ENCODE data around the gene HARBI1.

DNA sequence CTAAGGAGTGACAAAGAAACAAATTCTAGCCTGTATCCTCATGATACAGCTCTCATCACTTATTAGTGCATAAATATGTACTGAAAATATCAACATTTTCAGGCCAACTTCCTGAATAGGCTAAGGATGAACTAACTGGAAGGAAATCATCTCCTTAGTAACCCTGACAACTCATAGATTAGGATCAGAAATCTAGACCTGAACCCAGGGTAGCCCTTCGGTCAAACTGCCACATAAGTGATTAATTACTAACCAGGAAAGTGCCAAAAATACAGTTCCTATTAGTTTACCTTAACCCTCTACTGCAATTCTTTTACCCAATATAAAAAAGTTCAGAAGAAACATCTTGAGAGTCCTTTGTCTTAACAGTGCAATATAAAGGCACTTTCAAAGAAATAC lies 63.2 kb downstream of the HARBI1 start:
- TF ChIP-seq, protein P1, sequence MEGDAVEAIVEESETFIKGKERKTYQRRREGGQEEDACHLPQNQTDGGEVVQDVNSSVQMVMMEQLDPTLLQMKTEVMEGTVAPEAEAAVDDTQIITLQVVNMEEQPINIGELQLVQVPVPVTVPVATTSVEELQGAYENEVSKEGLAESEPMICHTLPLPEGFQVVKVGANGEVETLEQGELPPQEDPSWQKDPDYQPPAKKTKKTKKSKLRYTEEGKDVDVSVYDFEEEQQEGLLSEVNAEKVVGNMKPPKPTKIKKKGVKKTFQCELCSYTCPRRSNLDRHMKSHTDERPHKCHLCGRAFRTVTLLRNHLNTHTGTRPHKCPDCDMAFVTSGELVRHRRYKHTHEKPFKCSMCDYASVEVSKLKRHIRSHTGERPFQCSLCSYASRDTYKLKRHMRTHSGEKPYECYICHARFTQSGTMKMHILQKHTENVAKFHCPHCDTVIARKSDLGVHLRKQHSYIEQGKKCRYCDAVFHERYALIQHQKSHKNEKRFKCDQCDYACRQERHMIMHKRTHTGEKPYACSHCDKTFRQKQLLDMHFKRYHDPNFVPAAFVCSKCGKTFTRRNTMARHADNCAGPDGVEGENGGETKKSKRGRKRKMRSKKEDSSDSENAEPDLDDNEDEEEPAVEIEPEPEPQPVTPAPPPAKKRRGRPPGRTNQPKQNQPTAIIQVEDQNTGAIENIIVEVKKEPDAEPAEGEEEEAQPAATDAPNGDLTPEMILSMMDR (IDR thresholded peaks at IDR 0.05) = no peak
- TF ChIP-seq POLR2A (IDR thresholded peaks at IDR 0.05) = no peak
